Measurements from ENCODE around the gene ZNF160. TPM values are rescaled to one million over a fixed set of nuclear protein-coding genes. Genes with fewer than 3 reads are reported as not detected.

The ZNF160 gene
- total and polyA plus RNA-seq, 9 of the 15 experiments (the other 6 are each of a cell fraction or from before 2014, with no cell fraction given): 3.6 to 22.1 (median 11.8) TPM

- TF ChIP-seq NEUROD1 (IDR thresholded peaks at IDR 0.05; ENCODE audit: borderline replicate concordance, low read depth, low read length, partially characterized antibody): no peak
These were observed 20.3 kb downstream of the ZNF160 start (continued) for GRCh38 chr19:53082929-53083328.

GRCh38 chr19:53079313-53079924 is 23.8 kb downstream of the ZNF160 start:
- Histone ChIP-seq H2AFZ (ENCODE audit: low read depth, low read length) (no peak overlapping the region), H3K79me2 (ENCODE audit: control insufficient read depth, insufficient read depth, low read length) (peaks cover 6% of the 10 kb centered on the region; the same call in 2 of the 3 replicates), H3K27me3 (ENCODE audit: control insufficient read depth in 2 of 2, insufficient read depth in 2 of 2, low read length in 2 of 2) (no peaks in the 10 kb centered on the region), H3K9me3 (replicated peaks; ENCODE audit: control insufficient read depth, insufficient read depth, low read depth, low read length) (peaks cover 6% of the 10 kb centered on the region), H3K27ac (ENCODE audit: extremely low read depth, low read depth, low read length) (no peak overlapping the region), H3K9ac (ENCODE audit: insufficient read depth in 1 of 2, low read depth in 2 of 2, low read length in 2 of 2) (no peak overlapping the region), H3K4me3 (no peak overlapping the region), H3K4me1 (replicated peaks in 1 of 2; ENCODE audit: control insufficient read depth in 2 of 2, insufficient read depth in 2 of 2, low read length in 2 of 2) (no peaks in the 10 kb centered on the region), H4K20me1 (replicated peaks; ENCODE audit: control insufficient read depth, insufficient read depth, low read length) (no peaks in the 10 kb centered on the region), H3K4me2 (ENCODE audit: insufficient read depth, low read length) (no peak overlapping the region), H3K36me3 (ENCODE audit: control insufficient read depth, insufficient read depth, low read length) (peaks cover 50% of the 10 kb centered on the region; the same call in 2 of the 3 replicates), H3K9me1 (ENCODE audit: control insufficient read depth, insufficient read depth, low read length) (no peaks in the 10 kb centered on the region)
- in situ Hi-C loops (cut with MboI): no loop called here
- ATAC-seq (no peak), DNase-seq (ENCODE audit: extremely low read depth in 1 of 4, low spot score in 3 of 4) (no peak), FAIRE-seq (no peak)
- POLR2A ChIA-PET: no interaction called here
- no TSS peak for BruUV-seq (replicated peaks)
- 73% methylated on average over 7 of the region's 8 CpGs for WGBS (ENCODE audit: insufficient coverage, low coverage, missing lambda C conversion rate)
- CTCF ChIA-PET (ENCODE audit: low intra/inter-chr PET ratio): no interaction called here
- intact Hi-C loops (cut with micrococcal nuclease): no loop called here
- TF ChIP-seq RFX5 (IDR thresholded peaks at IDR 0.05; ENCODE audit: low read depth, low read length) (no peak), DLX4 (CRISPR knock-in tag; IDR thresholded peaks at IDR 0.05) (no peak), ZNF212 (CRISPR knock-in tag; IDR thresholded peaks at IDR 0.05) (no peak), ZNF445 (CRISPR knock-in tag; IDR thresholded peaks at IDR 0.05; ENCODE audit: low read depth) (no peak), ZC3H4 (CRISPR knock-in tag; IDR thresholded peaks at IDR 0.05; ENCODE audit: borderline replicate concordance) (no peak), ZZZ3 (IDR thresholded peaks at IDR 0.05) (no peak), HOXB6 (CRISPR knock-in tag; IDR thresholded peaks at IDR 0.05; ENCODE audit: borderline replicate concordance) (no peak), ZNF655 (CRISPR knock-in tag; IDR thresholded peaks at IDR 0.05) (no peak), ZBTB5 (IDR thresholded peaks at IDR 0.05) (no peak), HDAC3 (IDR thresholded peaks at IDR 0.05; ENCODE audit: borderline replicate concordance, partially characterized antibody) (no peak), RBM14 (IDR thresholded peaks at IDR 0.05; ENCODE audit: borderline replicate concordance, insufficient read depth, low read depth, low read length) (no peak), PURB (CRISPR knock-in tag; IDR thresholded peaks at IDR 0.05; ENCODE audit: low read depth) (no peak), FOXK2 (conservative IDR thresholded peaks at IDR 0.05 in 1 of 2, IDR thresholded peaks at IDR 0.05 in 1 of 2; ENCODE audit: low read depth in 2 of 2) (no peak), ZNF124 (CRISPR knock-in tag; IDR thresholded peaks at IDR 0.05) (no peak), DDX20 (tag; IDR thresholded peaks at IDR 0.05; ENCODE audit: low read depth) (no peak), CTBP1 (IDR thresholded peaks at IDR 0.05; ENCODE audit: borderline replicate concordance) (no peak), ZFP36 (IDR thresholded peaks at IDR 0.05; ENCODE audit: low read depth, low read length, partially characterized antibody) (no peak), SMARCB1 (IDR thresholded peaks at IDR 0.05; ENCODE audit: insufficient read length, low read depth) (no peak)

Data from K562 (cell line).